NCI-H69 (cell line): ENCODE results near the gene PCDHA7.
"Not testable (repeated sequence)": the region's sequence is repeated elsewhere in the genome, so short reads cannot be mapped to it uniquely, and the experiment has no call there.

Source experiments
- DNase-seq: peaks from one replicate; lab custom pipeline; 2025; lab: John Stamatoyannopoulos, UW

The PCDHA7 gene

DNA sequence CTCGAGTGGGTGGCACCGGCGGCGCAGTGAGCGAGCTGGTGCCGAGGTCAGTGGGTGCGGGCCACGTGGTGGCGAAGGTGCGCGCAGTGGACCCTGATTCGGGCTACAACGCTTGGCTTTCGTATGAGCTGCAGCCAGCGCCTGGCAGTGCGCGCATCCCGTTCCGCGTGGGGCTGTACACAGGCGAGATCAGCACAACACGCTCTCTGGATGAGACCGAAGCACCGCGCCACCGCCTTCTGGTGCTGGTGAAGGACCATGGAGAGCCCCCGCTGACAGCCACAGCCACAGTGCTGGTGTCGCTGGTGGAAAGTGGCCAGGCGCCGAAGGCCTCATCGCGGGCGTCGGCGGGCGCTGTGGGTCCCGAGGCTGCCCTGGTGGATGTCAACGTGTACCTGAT lies 10.6 kb upstream of the PCDHA7 start:
- DNase-seq: no peak

DNA sequence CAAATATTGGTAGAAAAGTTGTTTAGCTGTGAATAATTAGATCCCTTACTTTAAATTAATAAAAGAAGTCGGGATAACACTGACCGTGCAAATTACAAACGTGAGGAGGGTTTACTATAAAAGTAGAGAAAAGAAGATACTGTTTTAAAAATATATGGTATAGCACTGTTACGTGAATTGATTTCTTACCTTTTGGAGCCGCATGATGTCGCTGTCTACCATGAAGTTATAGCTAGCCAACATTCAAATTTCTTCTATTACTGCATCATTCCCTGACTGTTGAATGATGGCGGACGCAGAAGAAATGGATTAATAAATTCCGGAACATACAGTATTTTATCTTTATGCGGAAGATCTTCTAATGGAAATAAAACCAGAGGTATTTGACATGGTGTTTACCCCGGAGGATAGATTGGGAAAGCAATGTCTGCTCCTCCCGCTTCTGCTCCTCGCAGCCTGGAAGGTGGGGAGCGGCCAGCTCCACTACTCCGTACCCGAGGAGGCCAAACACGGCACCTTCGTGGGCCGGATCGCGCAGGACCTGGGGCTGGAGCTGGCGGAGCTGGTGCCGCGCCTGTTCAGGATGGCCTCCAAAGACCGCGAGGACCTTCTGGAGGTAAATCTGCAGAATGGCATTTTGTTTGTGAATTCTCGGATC lies 6.2 kb upstream of the PCDHA7 start, which contains the start of gene PCDHA6:
Gene PCDHA6 (plus strand): TSS at position 257 of the 658 bp plus-strand sequence. CDS start 132 bp downstream, at position 389.
- peak; percentile 71 for DNase-seq

DNA sequence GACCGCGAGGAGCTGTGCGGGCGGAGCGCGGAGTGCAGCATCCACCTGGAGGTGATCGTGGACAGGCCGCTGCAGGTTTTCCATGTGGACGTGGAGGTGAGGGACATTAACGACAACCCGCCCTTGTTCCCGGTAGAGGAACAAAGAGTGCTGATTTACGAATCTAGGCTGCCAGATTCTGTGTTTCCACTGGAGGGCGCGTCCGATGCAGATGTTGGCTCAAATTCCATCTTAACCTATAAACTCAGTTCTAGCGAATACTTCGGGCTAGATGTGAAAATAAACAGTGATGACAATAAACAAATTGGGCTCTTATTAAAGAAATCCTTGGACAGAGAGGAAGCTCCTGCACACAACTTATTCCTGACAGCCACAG lies 5.7 kb upstream of the PCDHA7 start:
- DNase-seq: peak; percentile 75

DNA sequence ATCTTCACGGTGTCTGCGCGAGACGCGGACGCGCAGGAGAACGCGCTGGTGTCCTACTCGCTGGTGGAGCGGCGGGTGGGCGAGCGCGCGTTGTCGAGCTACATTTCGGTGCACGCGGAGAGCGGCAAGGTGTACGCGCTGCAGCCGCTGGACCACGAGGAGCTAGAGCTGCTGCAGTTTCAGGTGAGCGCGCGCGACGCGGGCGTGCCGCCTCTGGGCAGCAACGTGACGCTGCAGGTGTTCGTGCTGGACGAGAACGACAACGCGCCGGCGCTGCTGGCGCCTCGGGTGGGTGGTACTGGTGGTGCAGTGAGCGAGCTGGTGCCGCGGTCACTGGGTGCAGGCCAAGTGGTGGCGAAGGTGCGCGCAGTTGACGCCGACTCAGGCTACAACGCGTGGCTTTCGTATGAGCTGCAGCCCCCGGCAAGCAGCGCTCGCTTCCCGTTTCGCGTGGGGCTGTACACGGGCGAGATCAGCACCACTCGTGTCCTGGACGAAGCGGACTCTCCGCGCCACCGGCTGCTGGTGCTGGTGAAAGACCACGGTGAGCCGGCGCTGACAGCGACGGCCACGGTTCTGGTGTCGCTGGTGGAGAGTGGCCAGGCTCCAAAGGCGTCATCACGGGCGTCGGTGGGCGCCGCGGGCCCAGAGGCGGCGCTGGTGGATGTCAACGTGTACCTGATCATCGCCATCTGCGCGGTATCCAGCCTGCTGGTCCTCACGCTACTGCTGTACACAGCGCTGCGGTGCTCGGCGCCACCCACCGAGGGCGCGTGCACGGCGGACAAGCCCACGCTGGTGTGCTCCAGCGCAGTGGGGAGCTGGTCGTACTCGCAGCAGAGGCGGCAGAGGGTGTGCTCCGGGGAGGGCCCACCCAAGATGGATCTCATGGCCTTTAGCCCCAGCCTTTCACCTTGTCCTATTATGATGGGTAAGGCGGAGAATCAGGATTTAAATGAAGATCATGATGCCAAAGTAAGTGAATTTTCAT lies 4.3 kb upstream of the PCDHA7 start:
- DNase-seq: not testable (repeated sequence)

DNA sequence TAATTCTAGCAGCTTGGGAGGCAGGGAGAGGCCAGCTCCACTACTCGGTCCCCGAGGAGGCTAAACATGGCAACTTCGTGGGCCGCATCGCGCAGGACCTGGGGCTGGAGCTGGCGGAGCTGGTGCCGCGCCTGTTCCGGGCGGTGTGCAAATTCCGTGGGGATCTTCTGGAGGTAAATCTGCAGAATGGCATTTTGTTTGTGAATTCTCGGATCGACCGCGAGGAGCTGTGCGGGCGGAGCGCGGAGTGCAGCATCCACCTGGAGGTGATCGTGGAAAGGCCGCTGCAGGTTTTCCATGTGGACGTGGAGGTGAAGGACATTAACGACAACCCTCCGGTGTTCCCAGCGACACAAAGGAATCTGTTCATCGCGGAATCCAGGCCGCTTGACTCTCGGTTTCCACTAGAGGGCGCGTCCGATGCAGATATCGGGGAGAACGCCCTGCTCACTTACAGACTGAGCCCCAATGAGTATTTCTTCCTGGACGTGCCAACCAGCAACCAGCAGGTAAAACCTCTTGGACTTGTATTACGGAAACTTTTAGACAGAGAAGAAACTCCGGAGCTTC lies 455 bp downstream of the PCDHA7 start:
- not testable (repeated sequence) for DNase-seq

DNA sequence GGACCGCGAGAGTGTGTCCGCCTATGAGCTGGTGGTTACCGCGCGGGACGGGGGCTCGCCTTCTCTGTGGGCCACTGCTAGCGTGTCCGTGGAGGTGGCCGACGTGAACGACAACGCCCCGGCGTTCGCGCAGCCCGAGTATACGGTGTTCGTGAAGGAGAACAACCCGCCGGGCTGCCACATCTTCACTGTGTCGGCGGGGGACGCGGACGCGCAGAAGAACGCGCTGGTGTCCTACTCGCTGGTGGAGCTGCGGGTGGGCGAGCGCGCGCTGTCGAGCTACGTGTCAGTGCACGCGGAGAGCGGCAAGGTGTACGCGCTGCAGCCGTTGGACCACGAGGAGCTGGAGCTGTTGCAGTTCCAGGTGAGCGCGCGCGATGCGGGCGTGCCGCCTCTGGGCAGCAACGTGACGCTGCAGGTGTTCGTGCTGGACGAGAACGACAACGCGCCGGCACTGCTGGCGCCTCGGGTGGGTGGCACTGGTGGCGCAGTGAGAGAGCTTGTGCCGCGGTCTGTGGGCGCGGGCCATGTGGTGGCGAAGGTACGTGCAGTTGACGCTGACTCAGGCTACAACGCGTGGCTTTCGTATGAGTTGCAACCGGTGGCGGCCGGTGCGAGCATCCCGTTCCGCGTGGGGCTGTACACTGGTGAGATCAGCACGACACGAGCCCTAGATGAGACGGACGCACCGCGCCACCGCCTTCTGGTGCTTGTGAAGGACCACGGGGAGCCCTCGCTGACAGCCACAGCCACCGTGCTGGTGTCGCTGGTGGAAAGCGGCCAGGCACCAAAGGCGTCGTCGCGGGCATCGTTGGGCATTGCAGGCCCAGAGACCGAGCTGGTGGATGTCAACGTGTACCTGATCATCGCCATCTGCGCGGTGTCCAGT lies 1.8 kb downstream of the PCDHA7 start:
- no peak for DNase-seq

DNA sequence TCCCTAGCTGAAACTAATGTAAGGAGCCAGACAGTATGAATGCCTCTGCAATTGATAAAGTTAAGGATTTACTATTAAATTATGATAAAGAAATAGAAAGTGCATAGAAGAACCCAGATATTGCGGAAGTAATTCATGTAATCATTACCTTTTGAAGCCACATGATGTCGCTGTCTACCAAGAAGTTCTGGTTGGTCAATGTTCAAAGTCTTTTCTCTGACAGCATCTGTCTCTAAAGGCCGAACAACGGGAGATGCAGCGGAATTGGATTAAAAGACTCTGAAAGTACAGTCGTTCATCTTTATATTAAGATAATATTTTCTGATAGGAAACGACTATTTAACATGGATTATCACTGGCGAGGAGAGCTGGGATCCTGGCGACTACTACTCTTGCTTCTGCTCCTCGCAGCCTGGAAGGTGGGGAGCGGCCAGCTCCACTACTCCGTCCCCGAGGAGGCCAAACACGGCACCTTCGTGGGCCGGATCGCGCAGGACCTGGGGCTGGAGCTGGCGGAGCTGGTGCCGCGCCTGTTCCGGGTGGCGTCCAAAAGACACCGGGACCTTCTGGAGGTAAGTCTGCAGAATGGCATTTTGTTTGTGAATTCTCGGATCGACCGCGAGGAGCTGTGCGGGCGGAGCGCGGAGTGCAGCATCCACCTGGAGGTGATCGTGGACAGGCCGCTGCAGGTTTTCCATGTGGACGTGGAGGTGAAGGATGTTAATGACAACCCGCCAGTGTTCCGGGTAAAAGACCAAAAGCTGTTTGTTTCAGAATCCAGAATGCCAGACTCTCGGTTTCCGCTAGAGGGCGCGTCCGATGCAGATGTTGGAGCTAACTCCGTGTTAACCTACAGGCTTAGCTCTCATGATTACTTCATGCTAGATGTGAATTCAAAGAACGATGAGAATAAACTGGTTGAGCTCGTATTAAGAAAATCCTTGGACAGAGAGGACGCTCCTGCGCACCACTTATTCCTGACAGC lies 7.2 kb downstream of the PCDHA7 start, which contains the start of gene PCDHA8:
Gene PCDHA8 (plus strand): TSS at position 210 of the 985 bp plus-strand sequence. CDS start 135 bp downstream, at position 345.
- DNase-seq: peak; percentile 20

DNA sequence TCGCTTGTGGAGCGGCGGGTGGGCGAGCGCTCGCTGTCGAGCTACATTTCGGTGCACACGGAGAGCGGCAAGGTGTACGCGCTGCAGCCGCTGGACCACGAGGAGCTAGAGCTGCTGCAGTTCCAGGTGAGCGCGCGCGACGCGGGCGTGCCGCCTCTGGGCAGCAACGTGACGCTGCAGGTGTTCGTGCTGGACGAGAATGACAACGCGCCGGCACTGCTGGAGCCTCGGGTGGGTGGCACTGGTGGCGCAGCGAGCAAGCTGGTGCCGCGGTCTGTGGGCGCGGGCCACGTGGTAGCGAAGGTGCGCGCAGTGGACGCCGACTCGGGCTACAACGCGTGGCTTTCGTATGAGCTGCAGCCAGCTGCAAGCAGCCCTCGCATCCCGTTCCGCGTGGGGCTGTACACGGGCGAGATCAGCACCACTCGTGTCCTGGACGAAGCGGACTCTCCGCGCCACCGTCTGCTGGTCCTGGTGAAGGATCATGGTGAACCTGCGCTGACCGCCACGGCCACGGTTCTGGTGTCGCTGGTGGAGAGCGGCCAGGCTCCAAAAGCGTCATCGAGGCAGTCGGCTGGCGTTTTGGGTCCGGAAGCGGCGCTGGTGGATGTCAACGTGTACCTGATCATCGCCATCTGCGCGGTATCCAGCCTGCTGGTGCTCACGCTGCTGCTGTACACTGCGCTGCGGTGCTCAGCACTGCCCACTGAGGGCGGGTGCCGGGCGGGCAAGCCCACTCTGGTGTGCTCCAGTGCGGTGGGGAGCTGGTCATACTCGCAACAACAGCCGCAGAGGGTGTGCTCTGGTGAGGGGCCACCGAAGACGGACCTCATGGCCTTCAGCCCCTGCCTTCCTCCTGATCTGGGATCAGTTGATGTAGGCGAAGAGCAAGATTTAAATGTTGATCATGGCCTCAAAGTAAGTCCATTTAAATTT lies 9.0 kb downstream of the PCDHA7 start:
- no peak for DNase-seq

DNA sequence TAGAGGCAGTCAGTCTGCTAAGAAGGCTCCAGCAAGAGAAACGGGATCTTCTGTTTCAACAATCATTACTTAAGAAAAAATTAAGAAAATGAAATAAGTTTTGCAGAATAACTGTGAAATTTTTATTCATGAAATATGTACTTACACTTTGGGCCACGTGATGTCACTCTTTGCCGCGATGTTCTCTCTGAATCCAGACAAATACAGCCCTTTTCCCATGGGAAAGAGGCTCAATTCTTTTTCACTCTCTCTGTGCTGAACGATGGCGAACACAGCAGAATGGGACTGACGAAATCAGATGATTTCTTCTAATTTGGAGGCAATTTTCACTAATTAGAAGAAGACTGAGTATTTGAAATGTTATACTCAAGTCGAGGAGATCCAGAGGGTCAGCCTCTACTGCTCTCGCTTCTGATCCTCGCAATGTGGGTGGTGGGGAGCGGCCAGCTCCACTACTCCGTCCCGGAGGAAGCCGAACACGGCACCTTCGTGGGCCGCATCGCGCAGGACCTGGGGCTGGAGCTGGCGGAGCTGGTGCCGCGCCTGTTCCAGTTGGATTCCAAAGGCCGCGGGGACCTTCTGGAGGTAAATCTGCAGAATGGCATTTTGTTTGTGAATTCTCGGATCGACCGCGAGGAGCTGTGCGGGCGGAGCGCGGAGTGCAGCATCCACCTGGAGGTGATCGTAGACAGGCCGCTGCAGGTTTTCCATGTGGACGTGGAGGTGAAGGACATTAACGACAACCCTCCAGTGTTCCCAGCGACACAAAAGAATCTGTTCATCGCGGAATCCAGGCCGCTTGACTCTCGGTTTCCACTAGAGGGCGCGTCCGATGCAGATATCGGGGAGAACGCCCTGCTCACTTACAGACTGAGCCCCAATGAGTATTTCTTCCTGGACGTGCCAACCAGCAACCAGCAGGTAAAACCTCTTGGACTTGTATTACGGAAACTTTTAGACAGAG lies 14.4 kb downstream of the PCDHA7 start, which contains the start of gene PCDHA9:
Gene PCDHA9 (plus strand): TSS at position 244 of the 964 bp plus-strand sequence. CDS start 114 bp downstream, at position 358.
- not testable (repeated sequence) for DNase-seq

DNA sequence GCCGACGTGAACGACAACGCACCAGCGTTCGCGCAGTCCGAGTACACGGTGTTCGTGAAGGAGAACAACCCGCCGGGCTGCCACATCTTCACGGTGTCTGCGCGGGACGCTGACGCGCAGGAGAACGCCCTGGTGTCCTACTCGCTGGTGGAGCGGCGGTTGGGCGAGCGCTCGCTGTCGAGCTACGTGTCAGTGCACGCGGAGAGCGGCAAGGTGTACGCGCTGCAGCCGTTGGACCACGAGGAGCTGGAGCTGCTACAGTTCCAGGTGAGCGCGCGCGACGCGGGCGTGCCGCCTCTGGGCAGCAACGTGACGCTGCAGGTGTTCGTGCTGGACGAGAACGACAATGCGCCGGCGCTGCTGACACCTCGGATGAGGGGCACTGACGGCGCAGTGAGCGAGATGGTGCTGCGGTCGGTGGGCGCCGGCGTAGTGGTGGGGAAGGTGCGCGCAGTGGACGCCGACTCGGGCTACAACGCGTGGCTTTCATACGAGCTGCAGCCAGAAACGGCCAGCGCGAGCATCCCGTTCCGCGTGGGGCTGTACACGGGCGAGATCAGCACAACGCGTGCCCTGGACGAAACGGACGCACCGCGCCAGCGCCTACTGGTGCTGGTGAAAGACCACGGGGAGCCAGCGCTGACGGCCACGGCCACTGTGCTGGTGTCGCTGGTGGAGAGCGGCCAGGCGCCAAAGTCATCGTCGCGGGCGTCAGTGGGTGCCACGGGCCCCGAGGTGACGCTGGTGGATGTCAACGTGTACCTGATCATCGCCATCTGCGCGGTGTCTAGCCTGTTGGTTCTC lies 16.0 kb downstream of the PCDHA7 start:
- not testable (repeated sequence) for DNase-seq

DNA sequence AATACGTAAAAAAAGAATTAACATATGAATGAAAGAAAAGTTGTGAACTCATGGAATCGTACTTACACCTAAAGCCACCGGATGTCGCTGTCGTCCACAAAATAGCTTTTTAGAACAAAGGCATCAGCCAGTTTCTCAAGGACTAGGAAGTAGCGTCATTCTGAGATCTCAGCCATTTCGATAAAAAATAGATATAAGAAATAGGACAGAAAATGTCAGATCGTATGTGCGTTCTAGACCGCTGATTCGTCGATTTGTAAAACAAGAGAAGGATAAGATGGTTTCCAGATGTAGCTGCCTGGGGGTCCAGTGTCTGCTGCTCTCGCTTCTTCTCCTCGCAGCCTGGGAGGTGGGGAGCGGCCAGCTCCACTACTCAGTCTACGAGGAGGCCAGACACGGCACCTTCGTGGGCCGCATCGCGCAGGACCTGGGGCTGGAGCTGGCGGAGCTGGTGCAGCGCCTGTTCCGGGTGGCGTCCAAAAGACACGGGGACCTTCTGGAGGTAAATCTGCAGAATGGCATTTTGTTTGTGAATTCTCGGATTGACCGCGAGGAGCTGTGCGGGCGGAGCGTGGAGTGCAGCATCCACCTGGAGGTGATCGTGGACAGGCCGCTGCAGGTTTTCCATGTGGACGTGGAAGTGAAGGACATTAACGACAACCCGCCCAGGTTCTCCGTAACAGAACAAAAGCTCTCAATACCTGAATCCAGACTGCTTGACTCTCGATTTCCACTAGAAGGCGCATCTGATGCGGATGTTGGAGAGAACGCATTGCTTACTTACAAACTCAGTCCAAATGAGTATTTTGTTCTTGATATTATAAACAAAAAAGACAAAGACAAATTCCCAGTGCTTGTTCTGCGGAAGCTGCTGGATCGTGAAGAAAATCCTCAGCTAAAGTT lies 22.0 kb downstream of the PCDHA7 start, which contains the start of gene PCDHA10:
Gene PCDHA10 (plus strand): TSS at position 126 of the 903 bp plus-strand sequence. CDS start 152 bp downstream, at position 278.
- peak; percentile 58 for DNase-seq

DNA sequence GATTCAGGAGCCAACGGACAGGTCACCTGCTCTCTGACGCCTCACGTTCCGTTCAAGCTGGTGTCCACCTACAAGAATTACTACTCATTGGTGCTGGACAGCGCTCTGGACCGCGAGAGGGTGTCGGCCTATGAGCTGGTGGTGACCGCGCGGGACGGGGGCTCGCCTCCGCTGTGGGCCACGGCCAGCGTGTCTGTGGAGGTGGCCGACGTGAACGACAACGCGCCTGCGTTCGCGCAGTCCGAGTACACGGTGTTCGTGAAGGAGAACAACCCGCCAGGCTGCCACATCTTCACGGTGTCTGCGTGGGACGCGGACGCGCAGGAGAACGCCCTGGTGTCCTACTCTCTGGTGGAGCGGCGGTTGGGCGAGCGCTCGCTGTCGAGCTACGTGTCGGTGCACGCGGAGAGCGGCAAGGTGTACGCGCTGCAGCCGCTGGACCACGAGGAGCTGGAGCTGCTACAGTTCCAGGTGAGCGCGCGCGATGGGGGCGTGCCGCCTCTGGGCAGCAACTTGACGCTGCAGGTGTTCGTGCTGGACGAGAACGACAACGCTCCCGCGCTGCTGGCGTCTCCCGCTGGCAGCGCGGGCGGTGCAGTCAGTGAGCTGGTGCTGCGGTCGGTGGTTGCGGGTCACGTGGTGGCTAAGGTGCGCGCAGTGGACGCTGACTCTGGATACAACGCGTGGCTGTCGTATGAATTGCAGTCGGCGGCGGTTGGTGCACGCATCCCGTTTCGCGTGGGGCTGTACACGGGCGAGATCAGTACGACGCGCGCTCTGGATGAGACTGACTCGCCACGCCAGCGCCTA lies 23.3 kb downstream of the PCDHA7 start:
- DNase-seq: no peak

DNA sequence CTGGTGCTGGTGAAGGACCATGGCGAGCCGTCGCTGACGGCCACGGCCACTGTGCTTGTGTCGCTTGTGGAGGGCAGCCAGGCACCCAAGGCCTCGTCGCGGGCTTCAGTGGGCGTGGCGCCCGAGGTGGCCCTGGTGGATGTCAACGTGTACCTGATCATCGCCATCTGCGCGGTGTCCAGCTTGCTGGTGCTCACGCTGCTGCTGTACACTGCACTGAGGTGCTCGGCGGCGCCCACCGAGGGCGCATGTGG lies 23.8 kb downstream of the PCDHA7 start:
- no peak for DNase-seq

DNA sequence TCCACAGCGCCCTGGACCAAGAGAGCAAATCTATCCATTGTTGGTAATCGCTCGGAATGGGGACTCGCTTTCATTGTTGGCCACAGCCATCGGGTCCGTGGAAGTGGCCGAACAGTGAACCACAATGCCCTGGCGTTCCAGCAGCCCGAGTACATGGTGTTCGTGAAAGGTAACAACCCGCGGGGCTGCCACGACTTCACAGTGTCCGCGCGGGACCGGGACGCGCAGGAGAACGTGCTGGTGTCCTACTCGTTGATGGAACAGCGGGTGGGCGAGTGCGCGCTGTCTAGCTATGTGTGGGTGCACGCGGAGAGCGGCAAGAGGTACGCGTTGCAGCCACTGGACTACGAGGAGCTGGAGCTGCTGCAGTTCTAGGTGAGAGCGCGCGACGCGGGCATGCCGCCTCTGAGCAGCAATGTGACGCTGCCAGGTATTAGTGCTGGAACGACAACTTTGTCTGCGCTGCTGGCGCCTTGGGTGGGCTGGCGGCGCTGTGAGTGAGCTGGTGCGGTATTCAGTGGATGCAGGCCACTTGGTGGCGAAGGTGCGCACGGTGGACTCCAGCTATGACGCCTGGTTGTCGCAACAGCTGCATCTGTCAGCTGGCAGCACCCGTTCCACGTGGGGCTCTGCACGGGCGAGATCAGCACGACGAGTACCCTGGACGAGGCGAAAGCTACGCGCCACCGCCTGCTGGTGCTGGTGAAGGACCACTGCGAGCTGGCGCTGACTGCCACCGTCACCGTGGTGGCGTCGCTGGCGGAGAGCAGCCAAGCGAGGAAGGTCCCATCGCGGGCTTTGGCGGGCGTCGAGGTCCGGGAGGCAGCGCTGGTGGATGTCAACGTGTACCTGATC lies 28.6 kb downstream of the PCDHA7 start:
- DNase-seq: no peak
